LNCaP clone FGC (cell line): ENCODE data around the gene TRIM33.
A peak's percentile ranks its signal among the peaks of the same experiment; 100 is the strongest.

Source experiments
- DNase-seq: peaks from one replicate; pipeline ENCODE4 v3.0.0-alpha.2; 2011; ENCODE audit warnings: low read depth
- H3K4me3 ChIP-seq: 2 replicates; pipeline ENCODE4 v1.5.1; 2011; ENCODE audit warnings: mild to moderate bottlenecking, low read depth, low read length, control low read depth
- CTCF ChIP-seq: IDR thresholded peaks from 2 replicates; pipeline ENCODE4 v1.5.1; 2012; ENCODE audit warnings: mild to moderate bottlenecking; ENCODE audit not compliant: control insufficient read depth, insufficient read depth; ENCODE audit errors: extremely low read depth

TRIM33 gene

GRCh38 chr1:114505148-114505561 is 5.8 kb downstream of the TRIM33 start:
- peak; percentile 87 for DNase-seq
- no peak for TF ChIP-seq CTCF
- H3K4me3 ChIP-seq, result no peak overlapping the region

- TF ChIP-seq CTCF, result no peak
- DNase-seq, result no peak
- no peak overlapping the region for H3K4me3 ChIP-seq
Observed at GRCh38 chr1:114503916-114504422, 7.0 kb downstream of the TRIM33 start.

GRCh38 chr1:114502080-114502479 is 8.9 kb downstream of the TRIM33 start:
- H3K4me3 ChIP-seq, result no peak overlapping the region
- TF ChIP-seq CTCF, result no peak
- no peak for DNase-seq

- DNase-seq, result no peak
- no peak for TF ChIP-seq CTCF
- no peak overlapping the region for H3K4me3 ChIP-seq
Observed at GRCh38 chr1:114499478-114499877, 11.5 kb downstream of the TRIM33 start.

GRCh38 chr1:114496089-114496488 is 14.9 kb downstream of the TRIM33 start:
- H3K4me3 ChIP-seq, result no peak overlapping the region
- TF ChIP-seq CTCF, result no peak
- DNase-seq, result no peak

GRCh38 chr1:114495486-114495885 is 15.5 kb downstream of the TRIM33 start:
- no peak for DNase-seq
- TF ChIP-seq CTCF, result no peak
- H3K4me3 ChIP-seq, result no peak overlapping the region

GRCh38 chr1:114492978-114493377 is 18.0 kb downstream of the TRIM33 start:
- no peak for DNase-seq
- TF ChIP-seq CTCF, result no peak
- no peak overlapping the region for H3K4me3 ChIP-seq
